IPS DF 4.7 (cell line): Measurements from ENCODE around the gene EXD2.

Experiments
- DNase-seq: peaks from one replicate; pipeline ENCODE4 v3.0.0-alpha.2; 2013; ENCODE audit warnings: low spot score; ENCODE audit errors: extremely low read depth

EXD2 gene

GRCh38 chr14:69247676-69248440, 56.6 kb downstream of the EXD2 start:
- DNase-seq = no peak

DNA sequence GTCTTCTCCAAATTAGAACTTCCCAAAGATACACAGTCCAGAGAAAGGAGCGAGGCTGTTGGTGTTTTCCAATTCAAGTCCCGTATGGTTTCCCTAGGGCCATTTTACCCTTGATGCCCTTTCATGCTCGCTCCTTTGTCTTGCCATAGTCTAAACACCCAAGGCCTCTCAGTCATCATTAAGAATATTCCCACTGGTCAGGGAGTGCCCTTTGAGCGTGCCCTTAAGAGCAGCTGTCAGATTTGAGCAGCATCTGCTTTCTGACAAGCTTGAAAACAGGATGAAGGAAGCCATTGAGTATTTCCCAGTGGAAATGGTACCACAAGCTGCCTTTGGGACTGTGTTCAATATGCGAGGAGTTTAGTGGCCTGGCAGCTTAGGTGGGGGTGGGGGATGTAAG, 58.3 kb downstream of the EXD2 start:
- no peak for DNase-seq

DNA sequence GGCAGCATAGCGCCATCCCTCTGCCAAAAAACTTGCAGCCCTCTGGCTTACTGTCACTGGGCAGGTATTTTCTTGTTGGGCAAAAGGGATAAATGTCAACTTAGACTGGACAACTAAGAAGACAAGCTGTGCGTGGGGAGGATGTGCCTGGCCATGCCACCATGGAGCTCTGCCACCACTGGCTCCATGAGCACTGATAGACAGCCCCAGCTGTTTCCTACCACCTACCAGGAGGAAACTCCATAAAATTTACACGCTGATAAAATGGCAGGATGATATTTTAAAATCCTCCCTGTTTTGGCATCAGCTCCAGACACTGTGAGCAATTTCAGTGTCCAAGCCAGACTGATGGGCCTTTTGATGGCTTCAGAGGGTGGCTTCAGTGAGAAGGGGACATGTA, 61.6 kb downstream of the EXD2 start:
- DNase-seq = no peak

GRCh38 chr14:69259168-69259526, 67.8 kb downstream of the EXD2 start:
- DNase-seq = no peak

GRCh38 chr14:69259527-69260189, 68.4 kb downstream of the EXD2 start, which contains the start of gene GALNT16:
Gene GALNT16, plus strand, starts transcription at chr14:69260158. Its CDS starts 133 bp downstream, at chr14:69260291.
- no peak for DNase-seq

GRCh38 chr14:69260190-69260860, 69.0 kb downstream of the EXD2 start:
- no peak for DNase-seq

DNA sequence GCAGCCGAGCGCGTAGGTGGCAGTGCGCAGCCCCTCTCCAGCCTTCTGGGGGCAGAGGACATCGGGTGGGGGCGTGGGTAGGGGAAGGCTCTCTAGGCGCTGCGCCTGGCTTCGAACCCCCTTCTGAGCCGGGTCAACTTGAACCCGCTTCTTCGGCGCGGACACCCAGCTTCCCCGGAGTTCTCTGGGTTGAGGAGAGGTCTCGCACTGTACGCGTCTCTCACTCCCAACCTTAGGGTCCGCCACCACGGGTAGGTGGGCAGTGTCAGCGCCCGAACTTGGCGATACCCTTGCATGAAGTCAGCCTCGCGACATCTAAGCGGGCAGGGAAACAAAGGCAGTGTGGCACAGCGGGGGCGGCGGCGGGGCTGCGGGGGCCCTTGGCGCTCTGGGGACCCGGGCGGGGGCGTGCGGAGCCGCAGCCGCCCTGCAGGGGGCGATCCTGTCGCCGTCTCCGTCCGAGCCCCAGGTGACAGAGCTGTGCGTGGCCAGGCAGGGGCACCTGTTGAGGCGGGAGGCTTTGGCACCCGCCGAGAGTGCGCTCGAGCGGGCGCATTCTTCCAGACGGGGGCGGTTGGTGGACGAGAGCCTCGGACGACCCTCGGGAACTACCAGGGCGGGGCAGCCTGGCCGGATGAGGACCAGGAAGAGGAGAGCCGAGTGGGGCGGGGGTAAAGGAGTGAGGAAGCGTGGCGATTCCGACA, 69.7 kb downstream of the EXD2 start:
- no peak for DNase-seq

GRCh38 chr14:69261761-69262331, 70.5 kb downstream of the EXD2 start:
- no peak for DNase-seq

DNA sequence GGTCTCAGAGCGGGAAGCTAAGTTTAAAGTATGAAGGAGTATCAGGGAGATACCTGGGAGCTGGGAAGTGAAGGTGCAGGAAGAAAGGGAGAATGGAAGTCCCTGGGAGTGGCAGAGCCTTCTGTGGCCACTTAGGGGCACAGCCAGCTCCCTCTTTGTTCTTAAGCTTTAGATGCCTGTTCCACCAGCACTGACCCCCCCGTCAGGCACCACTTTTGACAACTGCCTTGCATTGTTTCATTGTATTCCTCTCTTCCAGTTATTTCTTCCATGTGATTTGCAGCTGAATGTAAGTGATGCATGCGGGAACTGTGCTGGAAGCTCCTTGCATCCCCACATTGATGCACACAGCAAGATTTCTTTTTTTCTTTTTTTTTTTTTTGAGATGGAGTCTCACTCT, 71.2 kb downstream of the EXD2 start:
- no peak for DNase-seq

DNA sequence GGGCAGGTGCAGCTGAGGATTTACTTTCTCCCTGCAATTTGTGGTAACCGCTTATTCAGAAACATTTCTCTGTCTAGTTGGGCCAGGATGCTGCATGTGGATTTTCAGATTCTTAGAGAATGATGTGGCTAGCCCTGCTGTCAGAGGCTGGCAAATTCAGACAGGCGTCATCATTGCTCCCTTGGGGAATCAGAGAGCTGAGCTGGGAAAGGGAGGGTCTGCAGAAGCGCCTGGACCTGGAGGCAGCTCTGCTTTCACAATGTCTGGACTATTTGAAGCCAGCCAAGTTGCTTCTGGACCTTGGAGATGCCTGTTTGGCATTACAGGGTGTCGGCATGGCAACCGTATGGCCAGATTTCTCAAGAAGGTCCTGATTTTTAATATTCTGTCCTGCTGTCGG, 72.1 kb downstream of the EXD2 start:
- no peak for DNase-seq

DNA sequence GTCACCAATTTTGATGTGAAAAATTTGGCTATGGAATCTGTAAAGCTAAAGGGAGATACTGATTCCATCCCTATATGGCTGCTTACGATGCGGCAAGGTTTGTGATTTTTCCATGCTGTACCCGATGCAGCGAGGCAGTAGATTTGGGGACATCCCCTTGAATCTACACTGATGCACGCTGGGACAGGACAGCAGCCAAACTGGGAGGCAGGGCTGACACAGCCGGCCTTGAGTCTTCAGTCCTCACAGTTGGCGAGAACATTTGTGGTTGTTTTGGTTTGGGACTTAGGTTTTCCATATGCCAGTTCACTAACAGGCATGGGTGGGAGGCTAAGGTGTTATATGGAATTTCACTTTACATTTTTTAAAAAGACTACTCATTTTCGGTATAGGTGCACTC, 72.5 kb downstream of the EXD2 start:
- DNase-seq = no peak

DNA sequence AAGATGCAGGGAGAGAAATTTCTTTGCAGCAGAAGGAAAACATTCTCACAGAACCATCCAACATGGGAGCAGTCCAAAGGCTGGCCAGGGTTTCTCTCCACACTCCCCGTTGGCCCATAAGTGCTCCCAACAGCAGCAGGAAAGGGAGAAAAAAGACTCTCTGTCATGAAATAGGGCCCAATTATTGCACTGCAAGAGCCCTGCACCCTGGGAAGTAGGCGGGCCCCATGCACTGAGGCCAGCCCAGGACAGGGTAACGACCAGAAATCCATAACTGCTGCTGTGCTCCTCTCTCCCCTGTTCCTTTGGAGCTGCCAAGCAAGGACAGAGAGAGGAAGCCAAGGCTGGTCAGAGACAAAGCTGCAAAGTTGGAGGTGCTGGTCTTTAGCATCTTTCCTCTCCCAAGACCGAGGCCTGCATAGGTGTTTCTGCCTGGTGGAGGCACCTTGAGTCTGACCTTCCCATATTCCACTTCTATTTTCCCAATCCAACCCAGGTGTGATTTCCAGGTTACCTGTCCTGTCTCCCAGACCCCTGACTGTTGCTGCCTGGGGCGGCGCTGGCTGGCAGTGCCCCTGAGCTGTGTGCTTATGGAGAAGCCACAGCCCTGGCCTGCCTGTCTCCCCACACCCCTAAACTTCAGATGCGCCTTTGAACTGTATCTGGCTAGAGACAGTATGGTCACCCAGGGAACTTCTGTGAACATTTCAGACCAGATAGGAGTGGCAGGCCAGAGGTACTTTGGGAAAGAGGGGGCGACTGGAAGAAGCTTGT, 75.5 kb downstream of the EXD2 start:
- DNase-seq = no peak

DNA sequence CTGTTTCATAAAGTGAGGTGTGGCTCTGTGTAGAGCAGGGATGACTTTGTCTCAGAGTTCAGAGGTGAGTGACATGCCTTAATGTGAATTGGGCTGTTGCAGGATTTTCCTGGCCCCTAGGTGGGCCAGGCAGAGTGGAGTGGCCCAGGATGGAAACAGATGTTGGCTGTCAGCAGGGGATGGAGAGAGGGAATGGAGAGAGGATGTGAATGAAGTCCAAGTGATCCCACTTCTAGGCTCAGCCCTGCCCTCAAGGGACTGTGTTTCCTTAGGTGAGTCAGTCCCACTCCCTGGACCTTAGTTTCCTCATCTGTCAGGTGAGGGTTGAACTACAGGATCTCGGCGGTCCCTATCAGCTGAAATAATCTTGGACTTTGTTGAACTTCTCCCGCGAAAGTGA, 76.2 kb downstream of the EXD2 start:
- DNase-seq = no peak

DNA sequence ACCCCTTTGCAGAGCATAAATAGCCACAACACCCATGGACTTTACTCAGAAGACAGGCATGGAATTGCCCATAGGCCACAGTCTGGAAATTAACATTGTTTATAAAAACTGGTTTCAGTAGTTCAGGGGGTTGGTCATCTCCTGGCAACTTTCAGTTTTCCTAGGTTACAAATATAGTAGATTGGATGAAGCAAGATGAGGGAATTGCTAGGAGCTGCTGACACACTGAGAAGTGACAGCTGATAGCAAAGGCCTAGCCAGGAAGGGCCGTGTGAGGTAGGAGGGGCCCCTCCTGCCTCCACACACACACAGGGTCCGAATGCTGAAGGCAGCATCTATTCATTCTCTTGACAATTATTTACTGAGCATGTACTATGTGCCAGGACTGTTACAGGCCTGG, 76.9 kb downstream of the EXD2 start:
- no peak for DNase-seq

- no peak for DNase-seq
These were observed 77.5 kb downstream of the EXD2 start for GRCh38 chr14:69268763-69269162.

GRCh38 chr14:69269381-69269780, 78.1 kb downstream of the EXD2 start:
- no peak for DNase-seq

DNA sequence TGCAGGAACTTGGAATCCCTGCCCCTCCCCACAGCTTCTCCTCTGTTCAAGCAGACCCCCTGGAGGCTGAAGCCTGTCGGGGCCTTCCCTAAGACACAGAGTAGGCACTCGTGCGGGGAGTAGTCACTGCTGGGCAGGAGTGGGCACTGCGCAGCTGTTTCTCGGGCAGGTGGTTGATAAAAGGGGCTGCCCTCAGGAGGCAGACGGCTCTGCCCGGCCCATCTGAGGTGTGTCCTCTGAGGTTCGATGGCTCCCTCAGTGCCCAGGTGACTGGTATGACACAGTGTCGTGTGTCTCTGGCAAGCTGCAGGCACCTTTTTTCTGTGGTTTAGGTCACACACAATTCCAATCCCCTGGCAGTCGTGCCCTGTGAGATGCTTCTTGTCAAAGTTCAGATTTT, 78.8 kb downstream of the EXD2 start:
- no peak for DNase-seq

DNA sequence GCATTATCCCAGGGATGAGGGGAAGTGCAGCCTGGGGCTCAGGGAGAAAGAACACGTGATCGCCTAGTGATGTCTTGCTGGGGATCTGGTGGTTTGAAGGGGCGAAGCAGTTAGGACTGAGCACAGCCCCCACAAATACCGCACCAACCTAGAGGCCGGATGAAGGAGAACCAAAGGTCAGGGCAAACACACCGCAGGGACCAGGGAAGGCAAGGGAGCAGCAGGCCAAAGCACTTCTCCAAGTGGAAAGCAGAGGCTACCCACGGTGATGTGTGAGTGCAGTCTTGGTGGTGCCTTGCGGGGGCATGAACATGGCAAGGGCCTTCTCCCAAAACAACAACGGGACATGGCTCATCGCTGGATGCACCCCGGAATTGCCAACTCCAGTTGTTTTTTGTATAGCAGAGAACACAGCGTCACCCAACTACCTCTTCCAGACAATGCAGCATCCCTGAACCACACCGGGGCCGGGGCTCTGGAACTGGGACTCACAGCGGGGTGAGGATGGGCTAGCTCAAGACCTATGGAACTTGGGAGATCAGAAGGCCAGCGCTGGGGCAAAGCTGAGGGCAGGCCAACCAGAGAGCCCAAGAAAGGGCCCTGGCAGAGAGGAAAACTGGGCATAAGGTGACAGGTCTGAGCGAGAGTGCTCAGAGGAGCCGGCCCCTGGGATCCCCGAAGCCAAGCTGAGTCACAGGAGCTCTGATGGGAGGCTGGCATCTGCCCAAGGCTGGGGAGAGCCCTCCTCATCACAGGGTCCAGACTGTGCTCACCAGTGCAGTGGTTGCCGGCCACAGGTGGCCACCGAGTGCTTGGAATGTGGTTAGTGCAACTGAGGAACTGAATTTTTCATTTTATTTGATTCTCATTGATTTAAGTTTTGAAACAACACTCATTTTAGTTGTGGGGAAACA, 79.8 kb downstream of the EXD2 start:
- no peak for DNase-seq

GRCh38 chr14:69274321-69274720, 83.0 kb downstream of the EXD2 start:
- no peak for DNase-seq

GRCh38 chr14:69275331-69275730, 84.0 kb downstream of the EXD2 start:
- no peak for DNase-seq
